Neural cell (in vitro differentiated cells): ENCODE data around the gene GBE1. TPM values are rescaled to one million over a fixed set of nuclear protein-coding genes. Genes with fewer than 3 reads are reported as not detected.

Source experiments
- H2AFZ ChIP-seq: fragments of 200-600, 300-800 bp; sonication (generic), shearing (Covaris generic); 2 replicates; pipeline ENCODE4 v1.6.0; 2014; ENCODE audit warnings: low read depth, mild to moderate bottlenecking, antibody characterized with exemption, low read length, moderate library complexity
- H3F3A ChIP-seq: fragments of 200-600 bp; shearing (Covaris generic); 2 replicates; pipeline ENCODE4 v1.6.1; 2016; ENCODE audit warnings: mild to moderate bottlenecking, moderate library complexity, mixed read lengths, antibody characterized with exemption, low read length; ENCODE audit not compliant: insufficient read depth, poor library complexity, severe bottlenecking
- H3K27ac ChIP-seq: fragments of 200-600, 300-800 bp; sonication (generic), shearing (Covaris generic); 2 replicates; pipeline ENCODE4 v1.5.1; 2014; ENCODE audit warnings: mild to moderate bottlenecking, low read length, moderate library complexity
- H3K27me3 ChIP-seq: fragments of 300-800, 200-600 bp; sonication (generic), shearing (Covaris generic); 2 replicates; pipeline ENCODE4 v1.6.0; 2014; ENCODE audit warnings: mild to moderate bottlenecking, low read depth, low read length, moderate library complexity; ENCODE audit not compliant: insufficient read depth
- H3K36me3 ChIP-seq: fragments of 300-800, 200-600 bp; sonication (generic), shearing (Covaris generic); 2 replicates; pipeline ENCODE4 v1.5.1; 2014; ENCODE audit warnings: mild to moderate bottlenecking, antibody characterized with exemption, low read length, moderate library complexity; ENCODE audit not compliant: insufficient read depth
- H3K4me2 ChIP-seq: fragments of 300-800, 200-600 bp; sonication (generic), shearing (Covaris generic); 2 replicates; pipeline ENCODE4 v1.6.0; 2014; ENCODE audit warnings: mild to moderate bottlenecking, low read length
- H3K4me3 ChIP-seq: fragments of 300-800, 200-600 bp; sonication (generic), shearing (Covaris generic); 2 replicates; pipeline ENCODE4 v1.5.1; 2014; ENCODE audit warnings: mild to moderate bottlenecking, low read length, moderate library complexity
- H3K79me2 ChIP-seq: fragments of 200-600 bp; shearing (Covaris generic); replicated peaks from 2 replicates; pipeline ENCODE4 v1.6.0; 2014; ENCODE audit warnings: mild to moderate bottlenecking, low read length, moderate library complexity; ENCODE audit not compliant: insufficient read depth
- H3K9ac ChIP-seq: fragments of 300-800, 200-600 bp; sonication (generic), shearing (Covaris generic); 2 replicates; pipeline ENCODE4 v1.6.1; 2016; ENCODE audit warnings: mild to moderate bottlenecking, low read length, mixed read lengths
- H3K9me2 ChIP-seq: fragments of 200-600 bp; shearing (Covaris generic); 2 replicates; pipeline ENCODE4 v1.6.1; 2016; ENCODE audit warnings: mild to moderate bottlenecking, low read length, mixed read lengths; ENCODE audit not compliant: insufficient read depth
- H3K9me3 ChIP-seq: fragments of 200-600, 300-800 bp; sonication (generic), shearing (Covaris generic); 2 replicates; pipeline ENCODE4 v1.6.1; 2016; ENCODE audit warnings: mild to moderate bottlenecking, mixed run types, low read length, moderate library complexity, mixed read lengths
- H4K20me1 ChIP-seq: fragments of 200-600 bp; shearing (Covaris generic); 2 replicates; pipeline ENCODE4 v1.6.1; 2016; ENCODE audit warnings: mild to moderate bottlenecking, mixed run types; ENCODE audit not compliant: insufficient read depth
- CTCF ChIP-seq: fragments of 450-650 bp; IDR thresholded peaks from 2 replicates; pipeline ENCODE4 v1.5.1; 2014; ENCODE audit warnings: antibody characterized with exemption, mild to moderate bottlenecking, moderate library complexity; ENCODE audit not compliant: poor library complexity, severe bottlenecking
- EP300 ChIP-seq: fragments of 450-650 bp; conservative IDR thresholded peaks from 2 replicates; pipeline ENCODE4 v1.6.1; 2014; ENCODE audit warnings: antibody characterized with exemption, mild to moderate bottlenecking, moderate library complexity; ENCODE audit not compliant: poor library complexity, severe bottlenecking
- EZH2 ChIP-seq: fragments of 200-600, 300-800 bp; shearing (Covaris generic), sonication (generic); IDR thresholded peaks from 2 replicates; pipeline ENCODE4 v1.6.1; 2014; ENCODE audit warnings: antibody characterized with exemption, low read length, borderline replicate concordance, mild to moderate bottlenecking; ENCODE audit not compliant: insufficient read depth, poor library complexity, severe bottlenecking
- MXI1 ChIP-seq: fragments of 450-650 bp; conservative IDR thresholded peaks from 2 replicates; pipeline ENCODE4 v1.6.1; 2014; ENCODE audit warnings: antibody characterized with exemption, mild to moderate bottlenecking; ENCODE audit not compliant: poor library complexity, severe bottlenecking
- POLR2AphosphoS5 ChIP-seq: IDR thresholded peaks from 2 replicates; pipeline ENCODE4 v1.6.1; 2012
- RAD21 ChIP-seq: fragments of 450-650 bp; conservative IDR thresholded peaks from 2 replicates; pipeline ENCODE4 v1.6.1; 2014; ENCODE audit warnings: antibody characterized with exemption, mild to moderate bottlenecking, moderate library complexity
- REST ChIP-seq: IDR thresholded peaks from 2 replicates; pipeline ENCODE4 v1.6.1; 2012; ENCODE audit warnings: borderline replicate concordance
- SMC3 ChIP-seq: fragments of 450-650 bp; conservative IDR thresholded peaks from 2 replicates; pipeline ENCODE4 v1.6.1; 2014; ENCODE audit warnings: antibody characterized with exemption, mild to moderate bottlenecking, moderate library complexity; ENCODE audit not compliant: poor library complexity
- TAF1 ChIP-seq: IDR thresholded peaks from 2 replicates; pipeline ENCODE4 v1.6.1; 2012; ENCODE audit warnings: low read depth
- polyA plus RNA-seq: library from polyadenylated mRNA; depleted of rRNA; stranded (reverse); fragments of >200 nt; gene quantifications from 2 replicates; pipeline ENCODE4 v1.2.3, GENCODE V29; 2014

The GBE1 gene
- polyA plus RNA-seq, 1 donor from 2014 or later = 2.4 TPM

- no peaks in the 10 kb centered on the region for H3K9me3 ChIP-seq
- H3F3A ChIP-seq = no peaks in the 10 kb centered on the region
- H4K20me1 ChIP-seq = no peaks in the 10 kb centered on the region
- no peak overlapping the region for H2AFZ ChIP-seq
- no peaks in the 10 kb centered on the region for H3K27me3 ChIP-seq
- H3K79me2 ChIP-seq = no peaks in the 10 kb centered on the region
- no peaks in the 10 kb centered on the region for H3K9me2 ChIP-seq
- no peaks in the 10 kb centered on the region for H3K36me3 ChIP-seq
- no peak for TF ChIP-seq REST
- no peak for TF ChIP-seq TAF1
- no peak for TF ChIP-seq MXI1
- no peak for TF ChIP-seq SMC3
- no peak for TF ChIP-seq POLR2AphosphoS5
- no peak for TF ChIP-seq CTCF
- no peak for TF ChIP-seq RAD21
- no peak for TF ChIP-seq EZH2
- no peak for TF ChIP-seq EP300
- no peak overlapping the region for H3K27ac ChIP-seq
- no peak overlapping the region for H3K4me3 ChIP-seq
- no peak overlapping the region for H3K9ac ChIP-seq
- no peak overlapping the region for H3K4me2 ChIP-seq
Measured at GRCh38 chr3:81621277-81621676, 140.2 kb downstream of the GBE1 start.

- Histone ChIP-seq H3K9ac (no peak overlapping the region), H3K4me2 (no peak overlapping the region), H3K36me3 (no peaks in the 10 kb centered on the region), H3K27ac (no peak overlapping the region), H3F3A (no peaks in the 10 kb centered on the region), H3K79me2 (no peaks in the 10 kb centered on the region), H3K27me3 (no peaks in the 10 kb centered on the region), H2AFZ (no peak overlapping the region), H4K20me1 (no peaks in the 10 kb centered on the region), H3K4me3 (no peak overlapping the region), H3K9me2 (no peaks in the 10 kb centered on the region), H3K9me3 (no peaks in the 10 kb centered on the region)
- TF ChIP-seq CTCF (no peak), EP300 (no peak), EZH2 (no peak), MXI1 (no peak), TAF1 (no peak), POLR2AphosphoS5 (no peak), SMC3 (no peak), REST (no peak), RAD21 (no peak)
Measured at GRCh38 chr3:81620849-81621248, 140.6 kb downstream of the GBE1 start.
